GM12892 (cell line): ENCODE measurements around the gene PRUNE2.

Experiments used
- DNase-seq: peaks from one replicate; pipeline ENCODE4 v3.0.0; 2011; ENCODE audit not compliant: insufficient read length
- FAIRE-seq: peaks from 2 replicates; lab custom pipeline; 2011; peaks lifted over from hg19 to GRCh38; lab: Jason Lieb, UNC
- POLR2A ChIP-seq: IDR thresholded peaks from 2 replicates; pipeline ENCODE4 v1.6.1; 2011; ENCODE audit warnings: low read depth, low read length, control low read depth
- POLR2AphosphoS5 ChIP-seq: IDR thresholded peaks from 2 replicates; pipeline ENCODE4 v1.6.1; 2011; ENCODE audit warnings: low read depth, low read length, control low read depth
- TAF1 ChIP-seq: IDR thresholded peaks from 2 replicates; pipeline ENCODE4 v1.6.1; 2011; ENCODE audit warnings: low read depth, mild to moderate bottlenecking, control low read depth, low read length, borderline replicate concordance

The PRUNE2 gene

DNA sequence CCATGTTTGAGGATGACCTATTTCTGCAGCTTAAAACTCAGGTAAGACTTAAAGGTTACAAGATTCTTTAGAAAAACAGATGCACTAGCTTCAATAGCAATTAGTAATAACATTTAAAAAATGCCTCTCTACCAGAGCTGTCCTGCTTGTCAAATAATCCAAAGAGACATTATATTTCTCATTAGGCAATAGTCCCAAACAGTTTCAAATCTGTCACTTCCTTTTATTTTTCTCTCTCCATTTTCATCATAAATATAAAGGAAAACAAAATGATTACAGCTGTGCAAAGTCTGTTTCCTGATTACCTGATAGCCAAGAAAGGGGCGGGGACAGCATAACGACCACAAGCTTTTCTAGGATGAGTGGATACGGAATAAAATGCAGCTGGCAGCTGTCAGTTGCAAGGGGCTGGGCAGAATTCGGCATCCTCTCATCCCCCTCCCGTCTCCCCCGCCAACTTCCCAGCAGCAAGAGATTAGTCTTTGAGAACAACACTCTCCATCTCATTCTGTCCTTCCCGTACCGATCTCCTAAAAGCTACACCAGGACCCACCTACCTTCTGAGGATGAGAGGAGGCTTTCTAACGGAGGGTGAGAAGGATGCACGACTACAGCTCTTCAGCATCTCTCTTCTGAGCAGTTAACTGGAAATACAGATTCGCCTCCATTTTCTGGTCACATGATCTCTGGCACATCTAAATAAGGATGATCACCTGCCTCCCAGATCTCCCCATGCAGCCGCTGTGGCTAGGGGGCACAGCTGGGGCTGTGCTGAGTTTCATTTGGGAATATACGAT, 214.2 kb downstream of the PRUNE2 start:
- FAIRE-seq (no peak), DNase-seq (no peak)
- TF ChIP-seq TAF1 = no peak
- TF ChIP-seq POLR2AphosphoS5 = no peak
- TF ChIP-seq POLR2A = no peak

- no peak for FAIRE-seq
- TF ChIP-seq POLR2AphosphoS5 (no peak), TAF1 (no peak), POLR2A (no peak)
- DNase-seq = no peak
Observed at GRCh38 chr9:76690973-76691370, 214.9 kb downstream of the PRUNE2 start.

- DNase-seq (no peak), FAIRE-seq (no peak)
- no peak for TF ChIP-seq TAF1
Observed at GRCh38 chr9:76690246-76690972, 215.5 kb downstream of the PRUNE2 start.

DNA sequence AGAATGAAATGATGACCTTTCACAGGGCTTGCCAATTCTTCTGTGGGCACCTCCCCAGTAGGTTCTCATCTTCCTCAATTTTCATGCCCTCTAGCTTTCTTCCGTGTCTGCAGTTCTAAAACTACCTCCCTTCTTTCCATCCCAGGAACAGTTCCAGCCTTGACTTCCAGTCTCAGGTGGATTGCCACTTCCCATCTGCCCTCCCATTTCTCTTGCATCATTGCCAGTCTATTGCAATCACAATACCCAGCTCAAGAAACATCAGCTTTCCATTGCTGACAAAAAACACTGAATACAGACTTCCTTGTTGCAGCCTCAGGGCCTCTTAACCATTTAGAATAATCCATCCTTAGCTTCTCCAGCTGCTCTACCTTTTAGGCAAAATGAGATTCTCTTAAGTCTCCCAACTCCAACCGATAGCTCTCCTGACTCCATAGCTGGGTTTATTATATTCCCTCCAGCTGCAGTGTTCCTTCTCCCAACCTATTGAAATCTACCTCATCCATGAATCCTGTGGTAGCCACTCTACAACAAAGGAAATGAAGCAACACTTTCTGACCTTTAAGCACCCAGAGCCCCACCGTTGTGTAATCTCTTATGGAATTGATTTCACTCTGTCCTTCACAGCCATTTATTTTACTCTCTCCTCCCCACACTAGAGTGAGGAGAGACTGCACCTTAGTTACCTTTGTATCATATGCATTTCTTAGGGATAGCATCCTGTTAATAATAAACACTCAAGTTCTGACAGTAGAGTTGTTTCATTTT, 217.3 kb downstream of the PRUNE2 start:
- FAIRE-seq (no peak), DNase-seq (no peak)
- TF ChIP-seq TAF1 (no peak), POLR2A (no peak), POLR2AphosphoS5 (no peak)

DNA sequence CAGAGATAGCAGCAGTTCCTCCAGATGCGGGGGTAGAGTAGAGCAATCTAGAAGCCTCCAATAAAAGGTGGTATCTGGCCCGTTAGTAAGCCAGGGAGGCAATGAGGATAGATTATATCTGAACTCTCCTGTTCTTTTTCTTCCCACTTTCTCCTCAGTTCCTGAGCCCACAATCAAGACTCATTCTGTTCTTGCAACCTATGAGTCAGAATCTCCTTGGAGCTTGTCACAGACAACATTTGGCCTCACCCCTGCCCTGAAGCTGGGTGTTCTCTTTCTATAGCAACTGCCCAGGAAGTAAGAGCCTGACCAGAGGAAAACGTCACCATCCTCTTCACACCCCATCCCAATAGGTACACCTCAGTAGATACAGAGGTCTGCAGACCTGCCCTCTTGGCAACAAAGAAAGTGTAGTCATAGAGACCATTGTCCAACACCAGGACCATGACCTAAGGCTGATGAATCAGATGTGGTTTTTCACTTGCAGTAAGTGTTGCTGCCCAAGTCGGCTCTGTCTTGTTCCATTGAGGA, 218.0 kb downstream of the PRUNE2 start:
- TF ChIP-seq POLR2AphosphoS5 (no peak), TAF1 (no peak), POLR2A (no peak)
- no peak for DNase-seq
- no peak for FAIRE-seq

DNA sequence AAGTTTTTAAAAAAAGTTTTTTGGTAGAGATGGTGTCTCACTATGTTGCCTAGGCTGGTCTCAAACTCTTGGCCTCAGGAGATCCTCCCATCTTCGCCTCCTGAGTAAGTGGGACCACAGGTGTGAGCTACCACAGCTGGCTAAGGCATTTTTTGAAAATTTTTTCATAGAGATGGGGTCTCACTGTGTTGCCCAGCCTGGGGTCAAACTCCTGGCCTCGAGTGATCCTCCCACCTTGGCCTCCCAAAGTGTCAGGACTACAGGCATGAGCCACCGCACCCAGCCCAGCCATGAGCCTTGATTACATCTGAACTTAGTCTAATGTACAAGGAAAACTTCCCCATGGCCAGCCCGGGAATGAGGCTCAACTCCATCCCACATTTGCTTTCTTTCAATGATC, 219.2 kb downstream of the PRUNE2 start:
- TF ChIP-seq POLR2A (no peak), POLR2AphosphoS5 (no peak), TAF1 (no peak)
- DNase-seq = no peak
- no peak for FAIRE-seq

GRCh38 chr9:76684213-76684612, 221.7 kb downstream of the PRUNE2 start:
- DNase-seq (no peak), FAIRE-seq (no peak)
- TF ChIP-seq POLR2A (no peak), TAF1 (no peak), POLR2AphosphoS5 (no peak)

GRCh38 chr9:76681556-76681955, 224.4 kb downstream of the PRUNE2 start:
- no peak for TF ChIP-seq POLR2AphosphoS5
- no peak for TF ChIP-seq TAF1
- TF ChIP-seq POLR2A = no peak
- DNase-seq = no peak
- no peak for FAIRE-seq

- DNase-seq (no peak), FAIRE-seq (no peak)
- TF ChIP-seq TAF1 (no peak), POLR2A (no peak), POLR2AphosphoS5 (no peak)
Observed at GRCh38 chr9:76680716-76681425, 225.0 kb downstream of the PRUNE2 start.

DNA sequence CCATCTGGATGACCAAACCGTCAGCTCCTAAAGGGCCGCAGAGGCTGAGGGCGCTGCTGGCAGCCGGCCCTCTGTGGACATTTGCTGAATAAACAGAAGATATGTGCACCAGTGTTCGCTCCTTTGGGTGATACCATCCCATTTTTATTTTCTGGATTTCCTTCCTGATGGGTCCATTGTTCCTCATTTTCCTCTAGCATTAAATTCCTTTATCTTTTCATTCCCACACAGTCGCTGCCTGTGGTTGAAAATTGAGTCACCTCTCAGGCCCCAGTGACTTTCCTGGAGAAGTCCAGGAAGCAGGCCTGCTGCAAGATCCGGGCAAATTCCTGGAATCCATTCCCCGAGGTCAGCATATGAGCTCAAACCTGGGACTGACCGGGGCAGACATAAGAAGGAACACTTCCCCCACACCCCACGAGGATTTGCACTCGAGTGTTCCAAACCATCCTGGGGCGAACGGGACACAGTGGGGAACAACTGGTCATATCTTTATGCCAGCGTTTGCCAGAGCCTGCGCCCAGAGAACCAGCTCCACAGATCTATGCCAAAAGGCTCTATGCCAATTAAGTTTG, 228.3 kb downstream of the PRUNE2 start:
- TF ChIP-seq TAF1 (no peak), POLR2A (no peak), POLR2AphosphoS5 (no peak)
- no peak for DNase-seq
- no peak for FAIRE-seq
